Measurements from ENCODE around the gene PARD3. TPM values are rescaled to one million over a fixed set of nuclear protein-coding genes. Genes with fewer than 3 reads are reported as not detected.

PARD3 gene
- total and polyA plus RNA-seq, 2 donors (not counting 3 experiments of a cell fraction or from before 2014, with no cell fraction given), result 7.3 to 24.1 TPM

- TF ChIP-seq MAX (IDR thresholded peaks at IDR 0.05; ENCODE audit: insufficient read depth, insufficient read length), result no peak
- TF ChIP-seq CTCF (IDR thresholded peaks at IDR 0.05; ENCODE audit: extremely low read depth in 1 of 2, insufficient read depth in 1 of 2, low read depth in 1 of 2, low read length in 2 of 2), result no peak
- TF ChIP-seq JUN (IDR thresholded peaks at IDR 0.05; ENCODE audit: borderline replicate concordance, insufficient read depth, insufficient read length, low read depth), result no peak
- no peak for TF ChIP-seq POLR2A (IDR thresholded peaks at IDR 0.05; ENCODE audit: low read depth, low read length)
- no peak for TF ChIP-seq MYC (IDR thresholded peaks at IDR 0.05; ENCODE audit: low read depth, low read length)
- TF ChIP-seq EZH2 (IDR thresholded peaks at IDR 0.05; ENCODE audit: borderline replicate concordance, low read depth, low read length, severe bottlenecking), result no peak
- TF ChIP-seq POLR2AphosphoS5 (IDR thresholded peaks at IDR 0.05; ENCODE audit: insufficient read depth, low read depth, low read length), result no peak
- no peak for TF ChIP-seq GATA2 (IDR thresholded peaks at IDR 0.05; ENCODE audit: insufficient read depth, insufficient read length, low read depth, low read length)
- Histone ChIP-seq H3K4me1 (ENCODE audit: control insufficient read depth, extremely low read depth, insufficient read depth, low read length) (peaks cover 14% of the 10 kb centered on the region), H4K20me1 (replicated peaks; ENCODE audit: control insufficient read depth, extremely low read depth, insufficient read depth, low read length) (no peaks in the 10 kb centered on the region), H3K9me1 (replicated peaks; ENCODE audit: control insufficient read depth, extremely low read depth, insufficient read depth, low read length) (no peaks in the 10 kb centered on the region), H3K4me3 (replicated peaks in 1 of 3; ENCODE audit: insufficient read depth in 1 of 3, low read depth in 1 of 3, low read length in 3 of 3) (no peak overlapping the region), H3K79me2 (ENCODE audit: control insufficient read depth, insufficient read depth, low read length) (peaks cover 5% of the 10 kb centered on the region), H3K27ac (ENCODE audit: insufficient read depth, low read depth, low read length) (no peak overlapping the region), H3K27me3 (ENCODE audit: control insufficient read depth in 2 of 2, insufficient read depth in 2 of 2, low read length in 2 of 2) (no peaks in the 10 kb centered on the region), H3K9ac (replicated peaks; ENCODE audit: extremely low read depth, insufficient read depth, low read length) (no peak overlapping the region), H3K36me3 (ENCODE audit: control insufficient read depth in 2 of 2, extremely low read depth in 1 of 2, insufficient read depth in 2 of 2, low read length in 2 of 2) (no peaks in the 10 kb centered on the region), H3K9me3 (replicated peaks; ENCODE audit: control insufficient read depth, insufficient read depth, low read length) (no peaks in the 10 kb centered on the region), H3K4me2 (ENCODE audit: insufficient read depth, low read length) (no peak overlapping the region), H2AFZ (ENCODE audit: low read depth, low read length) (no peak overlapping the region)
- DNase-seq (ENCODE audit: low read depth, low spot score), result no peak
- intact Hi-C loops (cut with micrococcal nuclease) (loop anchor here (1.0 to 5.0 kb wide), 2 partner anchors 55 to 271 kb away; no protein-coding TSS in a partner anchor), dilution Hi-C loops (cut with MboI; ENCODE audit: extremely low pct_ligation_motif_present, low sequenced_read_pairs) (no loop called here)
- ChIA-PET CTCF (interaction anchor here (0.9 to 1.9 kb wide), 8 partner anchors 10 to 216 kb away, joined by 3 to 11 read pairs (median 4); no protein-coding TSS in a partner anchor), POLR2A (no interaction called here)
- BruUV-seq (replicated peaks), result no TSS peak
- no peak for FAIRE-seq
These were observed 93.8 kb downstream of the PARD3 start for GRCh38 chr10:34721208-34721840.
